ENCODE data around the gene ARSJ.

GRCh38 chr4:113962719-113963265 lies 16.7 kb downstream of the ARSJ start:
- TF ChIP-seq POLR2AphosphoS5 (IDR thresholded peaks at IDR 0.05; ENCODE audit: borderline replicate concordance, low read depth, low read length) (no peak), EZH2 (IDR thresholded peaks at IDR 0.05) (no peak)

Data from SK-N-MC (cell line).